Effector memory CD4-positive, alpha-beta T cell (primary cell): ENCODE results near the gene APBB3.
"Not testable (repeated sequence)": the region's sequence is repeated elsewhere in the genome, so short reads cannot be mapped to it uniquely, and the experiment has no call there.

ENCODE experiments used
- DNase-seq, 3 donors: peaks; one replicate each; pipeline ENCODE4 v3.0.0-alpha.2; 2020
- H3K27ac ChIP-seq: 2 replicates; pipeline ENCODE4 v1.7.0; 2013; ENCODE audit warnings: mild to moderate bottlenecking, low read length, moderate library complexity; ENCODE audit not compliant: insufficient read depth, poor library complexity, severe bottlenecking
- H3K27me3 ChIP-seq: replicated peaks from 2 replicates; pipeline ENCODE4 v1.7.0; 2013; ENCODE audit warnings: mild to moderate bottlenecking, low read length; ENCODE audit not compliant: insufficient read depth, control insufficient read depth, poor library complexity, severe bottlenecking
- H3K36me3 ChIP-seq: 2 replicates; pipeline ENCODE4 v1.7.0; 2013; ENCODE audit warnings: mild to moderate bottlenecking, low read length, moderate library complexity; ENCODE audit not compliant: control insufficient read depth, insufficient read depth
- H3K4me1 ChIP-seq: 2 replicates; pipeline ENCODE4 v1.7.0; 2013; ENCODE audit warnings: low read length, mild to moderate bottlenecking; ENCODE audit not compliant: control insufficient read depth, insufficient read depth, poor library complexity, severe bottlenecking
- H3K4me3 ChIP-seq: 2 replicates; pipeline ENCODE4 v1.7.0; 2013; ENCODE audit warnings: low read length, low read depth, mild to moderate bottlenecking; ENCODE audit not compliant: insufficient read depth, poor library complexity, severe bottlenecking
- H3K9me3 ChIP-seq: 2 replicates; pipeline ENCODE4 v1.7.0; 2013; ENCODE audit warnings: mild to moderate bottlenecking, low read length, moderate library complexity; ENCODE audit not compliant: control insufficient read depth
- total RNA-seq, 3 donors: gene quantifications; one replicate each; lab custom pipeline; 2026; lab: John Stamatoyannopoulos, UW

Gene APBB3, protein sequence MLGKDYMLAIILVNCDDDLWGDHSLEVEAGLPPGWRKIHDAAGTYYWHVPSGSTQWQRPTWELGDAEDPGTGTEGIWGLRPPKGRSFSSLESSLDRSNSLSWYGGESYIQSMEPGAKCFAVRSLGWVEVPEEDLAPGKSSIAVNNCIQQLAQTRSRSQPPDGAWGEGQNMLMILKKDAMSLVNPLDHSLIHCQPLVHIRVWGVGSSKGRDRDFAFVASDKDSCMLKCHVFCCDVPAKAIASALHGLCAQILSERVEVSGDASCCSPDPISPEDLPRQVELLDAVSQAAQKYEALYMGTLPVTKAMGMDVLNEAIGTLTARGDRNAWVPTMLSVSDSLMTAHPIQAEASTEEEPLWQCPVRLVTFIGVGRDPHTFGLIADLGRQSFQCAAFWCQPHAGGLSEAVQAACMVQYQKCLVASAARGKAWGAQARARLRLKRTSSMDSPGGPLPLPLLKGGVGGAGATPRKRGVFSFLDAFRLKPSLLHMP
- total RNA-seq = 30.6 to 41.7 (median 36.8) reads per million in 3 donors

DNA sequence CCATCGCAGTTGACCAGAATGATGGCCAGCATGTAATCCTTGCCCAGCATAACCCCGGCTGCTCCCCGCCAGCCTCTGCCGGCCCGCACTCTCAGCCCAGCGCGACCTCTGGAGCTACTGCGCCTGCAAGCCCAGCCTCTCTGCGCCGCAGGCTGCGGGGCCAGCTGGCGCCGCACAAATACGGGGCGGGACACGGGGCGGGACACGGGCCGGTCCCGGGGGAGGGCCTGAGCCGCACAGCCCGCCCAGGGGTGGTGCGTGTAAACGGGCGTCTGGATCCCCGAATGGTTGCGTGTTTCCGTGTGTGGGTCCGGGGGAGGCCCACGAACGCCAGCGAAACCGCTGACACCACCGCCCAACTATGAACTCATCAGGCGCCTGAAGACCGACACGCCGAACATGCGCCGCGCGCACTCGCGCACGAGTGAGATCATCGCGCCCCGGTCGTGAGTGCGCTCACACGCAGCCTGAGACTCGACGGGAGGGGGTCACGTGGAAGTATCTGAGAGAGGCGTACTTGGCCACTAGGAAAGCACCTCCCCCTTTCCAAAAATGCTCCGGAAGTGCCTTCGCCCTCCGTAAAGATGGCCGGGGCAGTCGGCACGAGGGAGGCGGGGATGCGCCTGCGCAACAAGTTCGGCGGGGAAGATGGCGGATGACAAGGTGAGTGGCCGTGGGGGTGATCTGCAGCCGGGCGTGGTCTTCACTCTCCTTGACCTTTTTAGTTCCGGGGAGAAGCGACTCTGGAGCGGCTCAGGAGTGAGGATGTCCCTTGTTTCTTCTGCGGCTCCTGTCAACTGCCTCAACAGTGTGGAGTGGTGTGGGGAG is at the start of gene APBB3, which contains the start of gene SLC35A4:
Gene APBB3, minus strand, starts transcription at position 403 of the 828 bp plus-strand sequence. Its CDS starts 353 bp downstream, at position 50.
Gene SLC35A4, plus strand, starts transcription at position 633 of the 828 bp plus-strand sequence. CDS start 2,342 bp downstream, outside the sequence.
- H3K27ac ChIP-seq = peak within 1 kb of the TSS; percentile 89
- peaks cover 22% of the 10 kb centered on the region for H3K4me1 ChIP-seq
- peak; percentile 98 for DNase-seq
- H3K36me3 ChIP-seq = peaks cover 21% of the 10 kb centered on the region
- no peaks in the 10 kb centered on the region for H3K27me3 ChIP-seq
- no peaks in the 10 kb centered on the region for H3K9me3 ChIP-seq
- peak within 1 kb of the TSS; percentile 73 for H3K4me3 ChIP-seq

DNA sequence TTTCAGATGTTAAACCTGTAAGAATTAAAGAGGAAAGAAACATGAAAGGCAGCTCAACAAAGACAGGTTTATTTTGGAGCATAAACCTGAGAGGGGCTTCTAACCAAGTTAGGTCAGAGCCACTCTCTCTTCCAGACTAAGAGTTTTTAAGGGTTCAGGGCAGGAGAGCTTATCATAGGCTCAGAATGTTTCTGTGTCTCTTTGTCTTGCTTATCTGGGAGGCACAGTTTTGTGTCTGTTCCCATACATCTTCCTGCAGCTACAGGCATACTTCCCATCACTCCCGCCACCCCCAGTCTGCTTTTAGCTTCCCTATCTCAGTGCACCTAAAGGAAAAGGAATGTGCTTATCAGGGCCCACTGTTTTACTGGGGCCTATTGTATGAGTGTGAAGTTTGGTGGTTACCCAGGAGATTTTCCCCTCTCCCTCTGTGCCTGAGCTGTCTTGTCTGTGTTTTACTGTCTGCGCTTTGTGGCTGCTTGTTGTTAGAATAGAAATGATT is 46.7 kb upstream of the APBB3 start:
- Histone ChIP-seq H3K36me3 (no peaks in the 10 kb centered on the region), H3K27ac (no peak overlapping the region), H3K4me1 (no peaks in the 10 kb centered on the region), H3K4me3 (no peak overlapping the region), H3K27me3 (no peaks in the 10 kb centered on the region), H3K9me3 (no peaks in the 10 kb centered on the region)
- DNase-seq = no peak

DNA sequence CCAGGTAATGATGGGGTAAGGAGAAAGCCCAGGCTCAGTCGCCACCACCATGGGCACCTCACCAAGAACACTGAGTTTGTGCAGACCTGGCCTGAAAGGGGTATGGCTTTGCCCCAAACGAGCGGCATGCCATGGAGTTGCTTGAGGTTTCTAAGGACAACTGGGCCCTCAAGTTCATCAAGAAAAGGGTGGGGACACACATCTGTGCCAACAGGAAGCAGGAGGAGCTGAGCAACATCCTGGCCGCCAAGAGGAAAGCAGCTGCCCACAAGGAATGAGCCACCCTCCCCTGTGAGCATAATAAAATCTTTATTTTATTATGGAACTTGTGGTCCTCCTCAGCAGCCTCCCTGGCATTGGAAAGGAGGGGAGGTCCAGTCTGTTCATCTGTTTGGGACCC is 44.7 kb upstream of the APBB3 start:
- H3K4me3 ChIP-seq = no peak overlapping the region
- H3K36me3 ChIP-seq = no peaks in the 10 kb centered on the region
- no peak overlapping the region for H3K27ac ChIP-seq
- no peaks in the 10 kb centered on the region for H3K27me3 ChIP-seq
- no peaks in the 10 kb centered on the region for H3K9me3 ChIP-seq
- DNase-seq = no peak
- H3K4me1 ChIP-seq = no peaks in the 10 kb centered on the region

DNA sequence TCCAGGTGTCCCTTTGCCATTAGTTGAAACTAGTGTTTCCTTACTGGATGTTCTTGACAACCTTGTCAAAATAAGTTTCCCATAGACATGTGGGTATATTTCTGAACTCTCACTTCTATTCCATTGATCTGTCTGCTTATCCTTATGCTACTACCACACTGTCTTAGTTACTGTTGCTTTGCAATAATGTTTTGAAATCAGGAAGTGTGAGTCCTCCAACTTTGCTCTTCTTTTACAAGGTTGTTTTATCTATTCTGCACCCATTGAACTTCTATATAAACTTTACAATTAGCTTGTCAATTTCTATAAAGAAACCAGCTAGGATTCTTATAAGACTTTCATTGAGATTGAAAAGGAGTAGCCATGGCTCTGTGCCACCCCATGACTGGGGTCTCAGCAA is 44.3 kb upstream of the APBB3 start:
- Histone ChIP-seq H3K27ac (no peak overlapping the region), H3K4me3 (no peak overlapping the region), H3K27me3 (no peaks in the 10 kb centered on the region), H3K36me3 (no peaks in the 10 kb centered on the region), H3K4me1 (no peaks in the 10 kb centered on the region), H3K9me3 (no peaks in the 10 kb centered on the region)
- DNase-seq = no peak

DNA sequence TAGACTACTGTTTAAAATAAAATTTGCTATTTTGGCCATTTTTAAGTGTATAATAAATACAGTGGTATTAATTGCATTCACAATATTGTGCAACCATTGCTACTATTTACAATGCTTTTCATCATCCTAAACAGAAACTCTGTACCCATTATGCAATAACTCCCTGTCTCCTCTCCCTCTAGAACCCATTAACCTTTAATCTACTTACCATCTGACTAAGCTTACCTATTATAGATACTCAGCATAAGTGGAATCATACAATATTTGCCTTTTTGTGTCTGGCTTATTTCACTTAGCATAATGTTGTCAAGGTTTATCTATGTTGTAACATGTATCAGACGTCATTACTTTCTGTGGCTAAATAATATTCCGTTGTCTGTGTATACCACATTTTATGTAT is 42.6 kb upstream of the APBB3 start:
- Histone ChIP-seq H3K36me3 (no peaks in the 10 kb centered on the region), H3K27me3 (no peaks in the 10 kb centered on the region), H3K4me3 (no peak overlapping the region), H3K9me3 (no peaks in the 10 kb centered on the region), H3K27ac (no peak overlapping the region), H3K4me1 (no peaks in the 10 kb centered on the region)
- no peak for DNase-seq

DNA sequence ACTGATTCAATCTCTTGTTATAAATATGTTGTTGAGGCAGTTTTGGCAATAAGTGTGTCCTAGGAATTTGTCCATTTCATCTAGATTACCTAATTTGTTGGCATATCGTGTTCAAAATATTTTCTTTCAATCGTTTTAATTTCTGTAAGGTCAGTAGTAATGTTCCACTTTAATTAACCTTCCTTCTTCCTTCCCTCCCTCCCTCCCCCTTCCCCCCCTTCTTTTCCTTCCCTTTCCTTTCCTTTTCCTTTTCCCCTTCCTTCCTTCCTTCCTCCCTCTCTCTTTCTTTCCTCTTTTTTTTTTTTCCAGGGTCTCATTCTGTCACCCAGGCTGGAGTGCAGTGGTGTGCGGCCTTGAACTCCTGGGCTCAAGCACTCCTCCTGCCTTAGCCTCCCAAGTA is 41.5 kb upstream of the APBB3 start:
- H3K27ac ChIP-seq = no peak overlapping the region
- H3K36me3 ChIP-seq = no peaks in the 10 kb centered on the region
- H3K9me3 ChIP-seq = no peaks in the 10 kb centered on the region
- no peak for DNase-seq
- H3K4me3 ChIP-seq = no peak overlapping the region
- H3K27me3 ChIP-seq = no peaks in the 10 kb centered on the region
- H3K4me1 ChIP-seq = no peaks in the 10 kb centered on the region

DNA sequence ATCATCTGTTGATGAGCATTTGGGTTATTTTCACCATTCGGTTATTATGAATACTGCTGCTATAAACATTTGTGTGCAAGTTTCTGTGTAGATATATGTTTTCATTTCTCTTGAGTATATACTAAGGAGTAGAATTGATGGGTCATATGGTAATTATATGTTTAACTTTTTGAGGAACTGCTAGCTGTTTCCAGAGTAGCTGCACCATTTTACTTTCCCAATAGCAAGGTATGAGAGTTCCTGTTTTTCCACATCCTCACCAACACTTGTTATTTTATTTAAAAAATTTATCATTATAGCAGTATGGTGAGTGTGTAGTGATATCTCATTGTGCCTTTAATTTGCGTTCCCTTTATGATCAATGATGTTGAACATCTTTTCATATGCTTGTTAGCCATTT is 39.3 kb upstream of the APBB3 start:
- H3K4me1 ChIP-seq = no peaks in the 10 kb centered on the region

DNA sequence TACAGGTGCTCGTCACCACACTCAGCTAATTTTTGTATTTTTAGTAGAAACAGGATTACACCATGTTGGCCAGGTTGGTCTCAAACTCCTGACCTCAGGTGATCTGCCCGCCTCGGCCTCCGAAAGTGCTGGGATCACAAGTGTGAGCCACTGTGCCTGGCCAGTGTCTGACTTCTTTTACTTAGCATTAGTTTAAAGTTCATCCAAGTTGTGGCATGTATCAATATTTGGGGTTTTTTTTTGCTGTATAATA is 39.0 kb upstream of the APBB3 start:
- H3K4me3 ChIP-seq, DNase-seq, H3K4me1 ChIP-seq, H3K27ac ChIP-seq, H3K9me3 ChIP-seq, H3K27me3 ChIP-seq, H3K36me3 ChIP-seq: not testable (repeated sequence)

More for the DNA sequence above, 39.3 kb upstream of the APBB3 start:
- H3K9me3 ChIP-seq = no peaks in the 10 kb centered on the region
- no peaks in the 10 kb centered on the region for H3K27me3 ChIP-seq
- H3K27ac ChIP-seq = no peak overlapping the region
- no peak for DNase-seq
- H3K36me3 ChIP-seq = no peaks in the 10 kb centered on the region
- H3K4me3 ChIP-seq = no peak overlapping the region

DNA sequence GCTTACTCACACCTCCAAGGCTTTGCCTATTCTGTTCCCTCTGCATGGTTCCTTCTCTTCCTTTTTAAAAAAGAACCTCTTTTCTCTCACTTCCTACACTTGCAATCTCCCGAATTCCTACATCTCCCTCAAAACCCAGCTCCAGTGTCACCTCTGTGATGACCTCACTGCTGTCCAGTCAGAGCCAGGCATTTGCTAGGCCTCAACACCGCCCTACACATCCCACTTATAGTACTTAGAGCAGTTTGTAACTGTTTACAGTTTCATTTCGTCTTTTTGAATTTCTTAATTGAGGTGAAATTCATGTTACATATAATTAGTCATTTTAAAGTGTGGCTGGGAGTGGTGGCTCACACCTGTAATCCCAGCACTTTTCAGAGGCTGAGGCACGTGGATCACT is 37.7 kb upstream of the APBB3 start:
- Histone ChIP-seq H3K4me1 (no peaks in the 10 kb centered on the region), H3K36me3 (no peaks in the 10 kb centered on the region), H3K27ac (no peak overlapping the region), H3K9me3 (no peaks in the 10 kb centered on the region), H3K4me3 (no peak overlapping the region), H3K27me3 (no peaks in the 10 kb centered on the region)
- DNase-seq = no peak

DNA sequence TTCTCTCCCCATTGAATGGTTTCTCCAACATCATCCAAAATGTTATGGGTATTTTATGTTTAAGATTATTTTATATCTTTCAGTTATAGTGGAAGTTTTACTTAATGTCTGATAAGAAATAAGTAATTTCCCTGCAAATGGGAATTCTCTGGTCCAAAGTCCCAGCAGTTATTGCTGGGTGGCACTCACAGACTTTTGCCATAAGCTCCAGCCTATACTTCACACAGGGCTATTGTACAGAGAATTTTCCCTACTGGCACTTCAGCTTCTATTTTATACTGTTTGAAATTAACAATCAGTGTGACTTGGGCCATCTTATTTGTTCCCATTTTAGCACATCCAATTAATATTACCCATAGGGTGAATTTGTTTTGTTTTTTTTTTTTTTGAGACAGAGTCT is 35.7 kb upstream of the APBB3 start:
- H3K36me3 ChIP-seq = no peaks in the 10 kb centered on the region
- DNase-seq = no peak
- H3K4me3 ChIP-seq = no peak overlapping the region
- no peaks in the 10 kb centered on the region for H3K27me3 ChIP-seq
- H3K9me3 ChIP-seq = no peaks in the 10 kb centered on the region
- no peaks in the 10 kb centered on the region for H3K4me1 ChIP-seq
- H3K27ac ChIP-seq = no peak overlapping the region
